Naive B cell (primary cell): Measurements from ENCODE around the gene VRK3. TPM values are rescaled to one million over a fixed set of nuclear protein-coding genes. Genes with fewer than 3 reads are reported as not detected.
"Not testable (repeated sequence)": the region's sequence is repeated elsewhere in the genome, so short reads cannot be mapped to it uniquely, and the experiment has no call there.

Experiments used
- ATAC-seq, 2 donors: fragments of 150-1000 bp; cut with Tn5 transposase; 2 replicates each; pipeline ENCODE4 v1.10.0; 2021; ENCODE audit warnings: low read depth in 2 of 2, mild to moderate bottlenecking in 2 of 2, moderate library complexity in 2 of 2
- DNase-seq: peaks from one replicate; pipeline ENCODE4 v3.0.0; 2022
- H3K27ac Mint-ChIP-seq, 6 donors: one replicate each; pipeline ENCODE4 v1.8.0; 2020 to 2022; ENCODE audit warnings: mild to moderate bottlenecking in 6 of 6, mixed read lengths in 6 of 6, moderate library complexity in 5 of 6, inconsistent platforms in 2 of 6
- H3K27me3 Mint-ChIP-seq, 3 donors: one replicate each; pipeline ENCODE4 v1.8.0; 2021 to 2022; ENCODE audit warnings: mixed read lengths in 3 of 3, mild to moderate bottlenecking in 1 of 3
- H3K36me3 Mint-ChIP-seq, 2 donors: one replicate each; pipeline ENCODE4 v1.8.0; 2020 to 2022; ENCODE audit warnings: mixed read lengths in 2 of 2, inconsistent platforms in 1 of 2, mild to moderate bottlenecking in 1 of 2
- H3K4me1 Mint-ChIP-seq, 3 donors: one replicate each; pipeline ENCODE4 v1.8.0; 2020 to 2022; ENCODE audit warnings: mixed read lengths in 3 of 3, inconsistent platforms in 1 of 3, mild to moderate bottlenecking in 1 of 3, moderate library complexity in 1 of 3
- H3K4me3 Mint-ChIP-seq, 8 donors: one replicate each; pipeline ENCODE4 v1.8.0; 2020 to 2022; ENCODE audit warnings: mild to moderate bottlenecking in 8 of 8, mixed read lengths in 8 of 8, moderate library complexity in 8 of 8, inconsistent platforms in 2 of 8
- H3K9me3 Mint-ChIP-seq, 7 donors: one replicate each; pipeline ENCODE4 v1.8.0; 2020 to 2022; ENCODE audit warnings: mixed read lengths in 7 of 7, mild to moderate bottlenecking in 5 of 7, inconsistent platforms in 2 of 7, moderate library complexity in 1 of 7
- polyA plus RNA-seq, 6 donors: library from polyadenylated mRNA; unstranded; fragments of 300-500 nt; fragmentation: Illumina TruSeq; gene quantifications; one replicate each; pipeline ENCODE4 v1.2.3, GENCODE V29; 2021; ENCODE audit warnings: low read depth in 6 of 6

The VRK3 gene
- polyA plus RNA-seq, 6 donors from 2014 or later = 78.8 to 121 (median 89.0) TPM

- ATAC-seq = no peak
- no peaks in the 10 kb centered on the region for H3K9me3 Mint-ChIP-seq
- H3K4me3 Mint-ChIP-seq = no peak overlapping the region
- no peak overlapping the region for H3K27ac Mint-ChIP-seq
- DNase-seq = no peak
- peaks cover 9 to 20% of the 10 kb centered on the region in 2 donors for H3K36me3 Mint-ChIP-seq
- H3K27me3 Mint-ChIP-seq = no peaks in the 10 kb centered on the region
- peaks cover 0 to 5% (median 3%) of the 10 kb centered on the region in 3 donors for H3K4me1 Mint-ChIP-seq
These were observed 47.3 kb downstream of the VRK3 start for GRCh38 chr19:49977881-49978280.

- Mint-ChIP-seq H3K9me3 (no peaks in the 10 kb centered on the region), H3K27me3 (no peaks in the 10 kb centered on the region), H3K4me1 (peaks cover 0 to 5% (median 3%) of the 10 kb centered on the region in 3 donors), H3K36me3 (peaks cover 9 to 20% of the 10 kb centered on the region in 2 donors), H3K4me3 (no peak overlapping the region), H3K27ac (no peak overlapping the region)
- DNase-seq (no peak), ATAC-seq (no peak)
These were observed 48.1 kb downstream of the VRK3 start for GRCh38 chr19:49977076-49977475.

DNA sequence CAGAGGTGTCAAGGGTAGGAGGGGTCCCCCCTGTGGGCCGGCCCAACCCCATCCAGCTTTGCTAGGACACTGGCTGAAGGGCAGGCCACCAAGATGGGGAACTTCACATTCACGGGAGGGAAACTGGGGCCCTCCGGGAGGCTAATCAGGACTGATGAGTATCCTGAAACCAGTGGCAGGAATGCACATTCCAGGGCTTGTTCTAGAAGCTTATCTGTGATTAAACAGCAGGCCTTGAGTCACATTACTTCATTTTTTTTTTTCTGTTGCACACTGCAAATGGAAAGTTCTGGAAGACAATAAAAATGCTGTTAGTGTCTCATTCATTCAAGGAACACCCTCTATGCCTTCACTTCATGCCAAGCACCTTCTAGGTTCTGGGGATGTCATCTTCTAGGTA, 48.7 kb downstream of the VRK3 start:
- Mint-ChIP-seq H3K9me3 (no peaks in the 10 kb centered on the region), H3K4me3 (peak overlapping the region in 1 of 8 donors; percentile 12), H3K36me3 (peaks cover 5 to 20% of the 10 kb centered on the region in 2 donors), H3K27ac (no peak overlapping the region), H3K27me3 (no peaks in the 10 kb centered on the region), H3K4me1 (peaks cover 0 to 5% (median 3%) of the 10 kb centered on the region in 3 donors)
- ATAC-seq (no peak), DNase-seq (no peak)

DNA sequence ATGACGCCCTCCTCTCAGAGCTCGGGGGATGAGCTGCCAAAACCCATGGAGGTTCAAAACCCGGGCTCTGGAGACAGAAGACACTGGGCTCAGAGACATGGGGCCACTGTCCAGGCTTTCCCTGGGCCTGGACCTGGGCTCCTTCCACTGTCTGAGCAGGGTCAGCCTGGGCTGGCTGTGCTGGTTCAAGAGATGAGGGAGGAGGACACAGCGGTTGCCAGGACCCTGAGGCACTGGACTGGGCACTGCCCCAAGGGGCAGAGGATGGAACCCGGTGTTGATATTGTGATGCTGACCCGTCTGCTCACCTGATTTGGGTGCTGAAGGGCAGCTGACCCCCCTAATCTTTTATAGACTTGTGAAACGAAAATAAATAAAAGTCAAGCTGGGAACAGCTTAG, 50.1 kb downstream of the VRK3 start:
- Mint-ChIP-seq H3K4me1 (peaks cover 0 to 5% (median 3%) of the 10 kb centered on the region in 3 donors), H3K27me3 (no peaks in the 10 kb centered on the region), H3K4me3 (no peak overlapping the region), H3K9me3 (no peaks in the 10 kb centered on the region), H3K27ac (no peak overlapping the region), H3K36me3 (peaks cover 4 to 20% of the 10 kb centered on the region in 2 donors)
- ATAC-seq (no peak), DNase-seq (no peak)

DNA sequence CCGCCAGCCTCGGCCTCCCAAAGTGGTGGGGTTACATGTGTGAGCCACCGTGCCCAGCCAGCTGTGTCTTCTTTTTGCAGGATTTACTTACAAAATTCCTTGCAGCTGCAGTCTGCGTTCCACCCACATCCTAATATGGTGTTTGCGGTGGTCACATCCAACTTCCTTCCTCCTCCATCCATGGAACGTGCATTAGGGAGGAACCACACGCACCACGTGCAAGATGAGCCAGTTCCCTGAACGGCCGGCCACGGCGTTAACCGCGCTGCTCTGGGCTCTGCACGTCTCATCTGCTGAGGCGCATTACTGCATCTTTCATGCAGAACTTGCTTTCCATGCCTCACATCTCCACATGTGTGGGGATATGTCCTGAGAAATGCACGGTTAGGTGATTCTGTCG, 51.2 kb downstream of the VRK3 start:
- H3K27ac Mint-ChIP-seq = peak overlapping the region in 1 of 6 donors; percentile 37
- no peak for ATAC-seq
- no peak overlapping the region for H3K4me3 Mint-ChIP-seq
- H3K36me3 Mint-ChIP-seq = peaks cover 4 to 20% of the 10 kb centered on the region in 2 donors
- peaks cover 0 to 2% (median 0%) of the 10 kb centered on the region in 3 donors for H3K27me3 Mint-ChIP-seq
- no peaks in the 10 kb centered on the region for H3K9me3 Mint-ChIP-seq
- H3K4me1 Mint-ChIP-seq = peaks cover 0 to 5% (median 3%) of the 10 kb centered on the region in 3 donors
- no peak for DNase-seq

DNA sequence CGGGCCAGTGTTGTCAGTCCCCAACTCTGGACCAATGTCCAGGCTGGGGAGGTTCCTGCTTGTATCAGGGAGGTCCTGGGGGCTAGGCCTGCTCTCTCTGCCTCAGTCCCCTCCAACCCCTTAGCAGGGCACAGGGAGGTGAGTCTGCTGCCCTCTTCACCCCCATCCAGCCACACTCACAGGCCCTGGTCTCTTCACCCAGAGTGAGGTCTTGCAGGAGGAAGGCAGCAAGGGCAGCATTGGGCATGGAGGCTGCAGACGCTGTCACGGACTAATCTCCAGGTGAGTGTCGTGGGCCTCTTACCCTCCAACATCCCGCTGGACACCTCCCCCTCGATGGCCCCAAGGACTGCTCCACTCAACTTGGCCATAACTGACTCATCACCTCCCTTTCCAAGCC, 52.3 kb downstream of the VRK3 start:
- peaks cover 0 to 10% (median 6%) of the 10 kb centered on the region in 3 donors for H3K27me3 Mint-ChIP-seq
- no peaks in the 10 kb centered on the region for H3K9me3 Mint-ChIP-seq
- ATAC-seq = no peak
- peaks cover 0 to 5% (median 3%) of the 10 kb centered on the region in 3 donors for H3K4me1 Mint-ChIP-seq
- no peak for DNase-seq
- peaks cover 4 to 20% of the 10 kb centered on the region in 2 donors for H3K36me3 Mint-ChIP-seq
- no peak overlapping the region for H3K27ac Mint-ChIP-seq
- no peak overlapping the region for H3K4me3 Mint-ChIP-seq

GRCh38 chr19:49971991-49972411, 53.2 kb downstream of the VRK3 start:
- ATAC-seq (no peak), DNase-seq (no peak)
- no peaks in the 10 kb centered on the region for H3K9me3 Mint-ChIP-seq
- peaks cover 4 to 16% of the 10 kb centered on the region in 2 donors for H3K36me3 Mint-ChIP-seq
- peaks cover 0 to 10% (median 6%) of the 10 kb centered on the region in 3 donors for H3K27me3 Mint-ChIP-seq
- H3K27ac Mint-ChIP-seq = no peak overlapping the region
- no peak overlapping the region for H3K4me3 Mint-ChIP-seq
- peaks cover 0 to 5% (median 3%) of the 10 kb centered on the region in 3 donors for H3K4me1 Mint-ChIP-seq

DNA sequence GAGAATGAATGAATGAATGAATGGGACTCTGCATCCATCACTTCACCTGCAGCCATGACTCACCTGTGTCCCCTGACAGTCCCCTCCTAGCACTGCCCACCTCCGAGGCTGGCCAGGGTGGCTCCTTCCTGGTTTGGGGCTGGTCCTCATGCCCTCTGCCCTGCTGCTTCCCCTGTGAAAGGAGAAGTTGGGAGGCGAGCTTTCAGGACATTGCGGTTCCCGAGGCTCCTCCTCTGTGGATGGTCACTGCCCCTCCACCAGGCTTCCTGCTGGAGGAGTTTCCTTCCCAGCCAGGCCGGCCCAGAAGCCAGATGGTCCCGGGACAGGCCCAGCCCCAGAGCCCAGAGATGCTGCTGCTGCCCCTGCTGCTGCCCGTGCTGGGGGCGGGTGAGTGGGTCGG, 55.8 kb downstream of the VRK3 start:
- H3K4me1 Mint-ChIP-seq = peaks cover 3 to 14% (median 6%) of the 10 kb centered on the region in 3 donors
- not testable (repeated sequence) for H3K27ac Mint-ChIP-seq, H3K36me3 Mint-ChIP-seq, H3K4me3 Mint-ChIP-seq, H3K9me3 Mint-ChIP-seq, ATAC-seq, DNase-seq
- peaks cover 0 to 16% (median 6%) of the 10 kb centered on the region in 3 donors for H3K27me3 Mint-ChIP-seq

DNA sequence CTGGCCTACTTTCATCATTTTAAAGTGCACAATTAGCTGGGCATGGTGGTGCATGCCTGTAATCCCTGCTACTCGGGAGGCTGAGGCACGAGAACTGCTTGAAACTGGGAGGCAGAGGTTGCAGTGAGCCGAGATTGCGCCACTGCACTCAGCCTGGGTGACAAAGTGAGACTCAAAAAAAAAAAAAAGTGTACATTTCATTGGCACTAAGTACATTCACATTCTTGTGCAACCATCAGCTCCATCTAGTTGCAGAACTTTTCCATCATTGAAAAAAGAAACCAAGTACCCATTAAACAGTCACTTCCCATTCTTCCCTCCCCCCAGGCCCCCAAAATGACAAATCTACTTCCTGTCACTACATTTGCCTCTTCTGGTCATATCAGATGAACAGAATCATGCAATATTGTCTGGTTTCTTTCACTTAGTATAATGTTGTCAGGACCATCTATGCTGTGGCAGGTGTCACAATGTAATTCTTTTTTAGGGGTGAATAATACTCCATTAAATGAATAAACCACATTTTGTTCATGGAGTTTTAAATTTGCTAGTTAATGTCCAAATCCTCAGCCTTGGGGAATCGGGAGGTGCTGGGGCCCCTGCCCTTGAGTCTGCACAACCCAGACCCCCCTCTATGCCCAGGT, 56.8 kb downstream of the VRK3 start:
- Mint-ChIP-seq H3K4me1 (peaks cover 0 to 14% (median 6%) of the 10 kb centered on the region in 3 donors), H3K4me3 (no peak overlapping the region), H3K36me3 (peaks cover 0 to 3% of the 10 kb centered on the region in 2 donors), H3K27me3 (peaks cover 0 to 16% (median 8%) of the 10 kb centered on the region in 3 donors), H3K9me3 (peaks cover 0 to 7% (median 3%) of the 10 kb centered on the region in 7 donors), H3K27ac (no peak overlapping the region)
- no peak for DNase-seq
- no peak for ATAC-seq

DNA sequence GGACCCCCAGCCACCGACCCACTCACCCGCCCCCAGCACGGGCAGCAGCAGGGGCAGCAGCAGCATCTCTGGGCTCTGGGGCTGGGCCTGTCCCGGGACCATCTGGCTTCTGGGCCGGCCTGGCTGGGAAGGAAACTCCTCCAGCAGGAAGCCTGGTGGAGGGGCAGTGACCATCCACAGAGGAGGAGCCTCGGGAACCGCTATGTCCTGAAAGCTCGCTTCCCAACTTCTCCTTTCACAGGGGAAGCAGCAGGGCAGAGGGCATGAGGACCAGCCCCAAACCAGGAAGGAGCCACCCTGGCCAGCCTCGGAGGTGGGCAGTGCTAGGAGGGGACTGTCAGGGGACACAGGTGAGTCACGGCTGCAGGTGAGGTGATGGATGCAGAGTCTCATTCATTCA, 64.2 kb downstream of the VRK3 start, which contains the start of gene SIGLEC11:
Gene SIGLEC11 (minus strand): TSS at position 193 of the 400 bp plus-strand sequence. CDS start 91 bp downstream, at position 102.
- not testable (repeated sequence) for H3K27ac Mint-ChIP-seq, ATAC-seq, H3K4me3 Mint-ChIP-seq, H3K4me1 Mint-ChIP-seq, H3K9me3 Mint-ChIP-seq, H3K36me3 Mint-ChIP-seq, DNase-seq
- peaks cover 0 to 15% (median 9%) of the 10 kb centered on the region in 3 donors for H3K27me3 Mint-ChIP-seq

GRCh38 chr19:49959892-49960291, 65.3 kb downstream of the VRK3 start:
- not testable (repeated sequence) for H3K4me1 Mint-ChIP-seq, H3K36me3 Mint-ChIP-seq, DNase-seq, H3K27ac Mint-ChIP-seq, H3K9me3 Mint-ChIP-seq, ATAC-seq, H3K4me3 Mint-ChIP-seq
- peaks cover 0 to 18% (median 10%) of the 10 kb centered on the region in 3 donors for H3K27me3 Mint-ChIP-seq

DNA sequence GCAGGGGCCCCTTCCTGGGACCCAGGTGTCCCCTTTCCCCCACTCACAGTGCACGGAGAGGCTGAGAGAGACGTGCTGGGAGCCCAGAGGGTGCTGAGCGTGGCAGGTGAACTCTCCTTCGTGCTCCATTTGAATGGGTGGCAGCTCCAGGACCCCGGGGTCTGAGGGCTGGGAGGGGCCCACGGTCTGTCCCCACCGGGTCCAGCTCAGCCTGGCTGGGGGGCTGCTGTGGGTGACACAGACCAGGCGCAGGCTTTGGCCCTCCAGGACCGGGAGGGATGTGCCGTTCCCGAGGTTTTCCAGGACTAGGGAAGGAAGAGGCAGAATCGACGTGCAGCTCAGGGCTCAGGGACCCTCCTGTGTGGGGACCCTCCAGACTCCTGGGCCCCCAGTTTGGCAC, 66.6 kb downstream of the VRK3 start:
- peaks cover 9 to 31% (median 18%) of the 10 kb centered on the region in 3 donors for H3K27me3 Mint-ChIP-seq
- H3K36me3 Mint-ChIP-seq, DNase-seq, H3K4me1 Mint-ChIP-seq, H3K9me3 Mint-ChIP-seq, H3K4me3 Mint-ChIP-seq, H3K27ac Mint-ChIP-seq, ATAC-seq: not testable (repeated sequence)

DNA sequence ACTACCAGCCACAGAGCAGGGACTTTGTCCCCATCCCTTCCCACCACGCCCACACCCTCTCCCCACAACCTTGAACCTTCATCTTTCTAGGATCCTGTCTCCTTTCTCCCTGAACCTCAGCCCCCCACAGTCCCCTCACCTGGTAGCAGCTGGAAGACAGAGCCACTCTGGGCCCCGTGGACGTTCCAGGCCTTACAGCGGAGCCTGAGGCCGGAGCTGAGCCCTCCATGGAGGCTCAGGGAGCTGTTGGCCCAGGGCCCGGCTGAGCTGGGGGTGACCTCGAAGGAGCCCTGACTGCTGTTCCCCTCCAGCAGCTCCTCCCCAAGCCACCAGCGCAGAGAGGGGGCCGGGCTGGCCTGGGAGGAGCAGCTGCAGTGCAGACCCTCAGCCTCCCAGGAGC, 67.0 kb downstream of the VRK3 start:
- Mint-ChIP-seq H3K27me3 (peaks cover 10 to 36% (median 18%) of the 10 kb centered on the region in 3 donors), H3K4me1 (peaks cover 5 to 14% (median 11%) of the 10 kb centered on the region in 3 donors)
- H3K27ac Mint-ChIP-seq, H3K36me3 Mint-ChIP-seq, DNase-seq, H3K9me3 Mint-ChIP-seq, H3K4me3 Mint-ChIP-seq, ATAC-seq: not testable (repeated sequence)

- Mint-ChIP-seq H3K4me1 (peaks cover 5 to 17% (median 11%) of the 10 kb centered on the region in 3 donors), H3K27ac (no peak overlapping the region), H3K9me3 (peaks cover 0 to 1% (median 0%) of the 10 kb centered on the region in 7 donors), H3K36me3 (no peaks in the 10 kb centered on the region), H3K27me3 (peaks cover 10 to 43% (median 18%) of the 10 kb centered on the region in 3 donors), H3K4me3 (no peak overlapping the region)
- no peak for DNase-seq
- ATAC-seq = no peak
These were observed 67.8 kb downstream of the VRK3 start for GRCh38 chr19:49957262-49957915.
